BE2C (cell line): ENCODE data around the gene HSPA1B.

ENCODE experiments used
- DNase-seq: peaks from one replicate; pipeline ENCODE4 v3.0.0-alpha.2; 2020
- H3K27me3 ChIP-seq: fragments of 250-450 bp; sonication (Bioruptor Pico); 2 replicates; pipeline ENCODE4 v1.5.1; 2020; ENCODE audit warnings: mild to moderate bottlenecking
- H3K36me3 ChIP-seq: fragments of 250-450 bp; sonication (Bioruptor Pico); 2 replicates; pipeline ENCODE4 v1.5.1; 2020; ENCODE audit warnings: mild to moderate bottlenecking
- H3K4me1 ChIP-seq: fragments of 250-450 bp; sonication (Bioruptor Pico); 2 replicates; pipeline ENCODE4 v1.5.1; 2020
- H3K4me3 ChIP-seq: 2 replicates; pipeline ENCODE4 v1.5.1; 2011; ENCODE audit warnings: low read depth, low read length
- H3K9me3 ChIP-seq: fragments of 250-450 bp; sonication (Bioruptor Pico); 2 replicates; pipeline ENCODE4 v1.5.1; 2020
- TF ChIP-seq, protein P1 (sequence below): IDR thresholded peaks from 2 replicates; pipeline ENCODE4 v1.5.1; 2012; ENCODE audit warnings: mild to moderate bottlenecking, low read depth, low read length

HSPA1B gene

DNA sequence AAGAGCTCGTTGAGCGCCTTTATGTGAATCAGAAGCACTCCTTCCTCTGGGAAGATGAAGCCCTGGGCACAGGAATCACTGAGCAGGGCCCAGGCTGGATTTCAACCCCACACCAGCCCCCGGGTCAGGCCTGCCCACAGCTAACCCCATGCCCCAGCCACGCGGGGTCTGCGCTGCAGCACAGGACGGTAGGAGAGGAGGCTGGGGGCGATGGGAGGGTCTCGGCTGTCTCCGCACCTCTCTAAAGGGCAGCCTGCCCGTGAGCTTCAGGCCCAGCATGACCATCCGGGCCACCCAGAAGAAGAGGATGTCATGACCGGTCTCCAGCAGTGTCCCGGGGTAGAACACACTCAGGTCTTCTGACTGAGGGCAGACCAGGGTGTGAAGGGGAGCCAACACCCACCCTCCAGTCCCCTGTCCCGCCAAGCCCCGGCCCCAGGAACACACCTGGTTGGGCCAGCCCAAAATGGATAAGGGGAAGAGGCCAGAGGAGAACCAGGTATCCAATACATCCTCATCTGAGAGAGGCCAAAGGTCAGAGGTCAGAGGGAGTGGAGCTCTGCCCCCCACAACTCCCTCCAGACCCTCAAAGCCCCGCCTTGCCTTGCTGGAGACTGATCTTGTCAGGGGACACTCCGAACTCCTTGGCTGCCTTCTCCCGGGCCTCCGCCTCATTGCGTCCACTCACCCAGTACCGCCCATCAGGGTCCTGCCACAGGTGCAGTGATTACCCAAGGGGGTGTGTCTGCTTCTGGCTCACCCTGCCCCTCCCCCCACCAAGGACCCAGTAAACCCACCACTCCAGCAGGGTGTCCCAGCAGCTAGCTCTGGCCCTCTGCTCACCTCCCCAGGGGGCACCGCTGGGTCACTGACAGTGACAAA is 46.1 kb upstream of the HSPA1B start:
- TF ChIP-seq, protein P1, sequence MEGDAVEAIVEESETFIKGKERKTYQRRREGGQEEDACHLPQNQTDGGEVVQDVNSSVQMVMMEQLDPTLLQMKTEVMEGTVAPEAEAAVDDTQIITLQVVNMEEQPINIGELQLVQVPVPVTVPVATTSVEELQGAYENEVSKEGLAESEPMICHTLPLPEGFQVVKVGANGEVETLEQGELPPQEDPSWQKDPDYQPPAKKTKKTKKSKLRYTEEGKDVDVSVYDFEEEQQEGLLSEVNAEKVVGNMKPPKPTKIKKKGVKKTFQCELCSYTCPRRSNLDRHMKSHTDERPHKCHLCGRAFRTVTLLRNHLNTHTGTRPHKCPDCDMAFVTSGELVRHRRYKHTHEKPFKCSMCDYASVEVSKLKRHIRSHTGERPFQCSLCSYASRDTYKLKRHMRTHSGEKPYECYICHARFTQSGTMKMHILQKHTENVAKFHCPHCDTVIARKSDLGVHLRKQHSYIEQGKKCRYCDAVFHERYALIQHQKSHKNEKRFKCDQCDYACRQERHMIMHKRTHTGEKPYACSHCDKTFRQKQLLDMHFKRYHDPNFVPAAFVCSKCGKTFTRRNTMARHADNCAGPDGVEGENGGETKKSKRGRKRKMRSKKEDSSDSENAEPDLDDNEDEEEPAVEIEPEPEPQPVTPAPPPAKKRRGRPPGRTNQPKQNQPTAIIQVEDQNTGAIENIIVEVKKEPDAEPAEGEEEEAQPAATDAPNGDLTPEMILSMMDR: no peak
- H3K4me3 ChIP-seq: no peak overlapping the region
- peaks cover 79% of the 10 kb centered on the region for H3K36me3 ChIP-seq
- DNase-seq: no peak
- H3K4me1 ChIP-seq: peaks cover 10% of the 10 kb centered on the region
- no peaks in the 10 kb centered on the region for H3K9me3 ChIP-seq
- no peaks in the 10 kb centered on the region for H3K27me3 ChIP-seq

DNA sequence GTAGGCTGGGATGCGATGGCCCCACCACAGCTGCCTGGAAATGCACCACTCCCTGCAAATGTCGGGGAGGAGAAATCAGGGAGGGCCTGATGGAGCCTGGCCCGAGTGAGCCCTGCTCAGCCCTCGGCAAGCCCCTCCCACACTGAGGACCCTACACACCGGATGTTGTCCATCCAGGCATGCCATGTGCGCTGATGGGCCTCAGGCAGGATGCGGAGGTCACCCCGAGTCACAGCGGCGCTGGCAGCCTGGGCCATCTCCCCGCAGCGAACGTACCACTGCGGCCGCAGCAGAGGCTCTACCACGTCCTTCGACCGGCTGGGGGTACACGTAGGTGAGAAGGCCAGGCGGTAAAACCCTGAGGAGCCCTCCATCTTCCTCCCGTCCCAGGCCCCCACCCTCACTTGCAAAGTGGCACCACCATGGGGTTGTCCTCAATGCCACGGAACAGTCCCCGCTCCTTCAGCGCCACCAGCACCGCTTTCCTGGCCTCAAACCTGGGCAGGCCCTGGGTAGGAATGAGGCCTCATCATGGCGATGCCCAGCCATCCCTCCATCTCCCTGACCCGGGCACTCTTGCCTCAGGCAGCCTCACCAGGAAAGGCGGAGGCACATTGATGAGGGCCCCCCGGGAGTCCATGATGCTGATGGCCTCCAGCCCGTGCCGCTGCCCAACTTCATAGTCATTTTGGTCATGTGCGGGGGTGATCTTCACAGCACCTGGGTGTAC is 45.2 kb upstream of the HSPA1B start:
- Histone ChIP-seq H3K36me3 (peaks cover 83% of the 10 kb centered on the region), H3K9me3 (no peaks in the 10 kb centered on the region), H3K4me1 (peaks cover 4% of the 10 kb centered on the region), H3K4me3 (no peak overlapping the region), H3K27me3 (no peaks in the 10 kb centered on the region)
- no peak for DNase-seq
- TF ChIP-seq, protein P1: no peak

DNA sequence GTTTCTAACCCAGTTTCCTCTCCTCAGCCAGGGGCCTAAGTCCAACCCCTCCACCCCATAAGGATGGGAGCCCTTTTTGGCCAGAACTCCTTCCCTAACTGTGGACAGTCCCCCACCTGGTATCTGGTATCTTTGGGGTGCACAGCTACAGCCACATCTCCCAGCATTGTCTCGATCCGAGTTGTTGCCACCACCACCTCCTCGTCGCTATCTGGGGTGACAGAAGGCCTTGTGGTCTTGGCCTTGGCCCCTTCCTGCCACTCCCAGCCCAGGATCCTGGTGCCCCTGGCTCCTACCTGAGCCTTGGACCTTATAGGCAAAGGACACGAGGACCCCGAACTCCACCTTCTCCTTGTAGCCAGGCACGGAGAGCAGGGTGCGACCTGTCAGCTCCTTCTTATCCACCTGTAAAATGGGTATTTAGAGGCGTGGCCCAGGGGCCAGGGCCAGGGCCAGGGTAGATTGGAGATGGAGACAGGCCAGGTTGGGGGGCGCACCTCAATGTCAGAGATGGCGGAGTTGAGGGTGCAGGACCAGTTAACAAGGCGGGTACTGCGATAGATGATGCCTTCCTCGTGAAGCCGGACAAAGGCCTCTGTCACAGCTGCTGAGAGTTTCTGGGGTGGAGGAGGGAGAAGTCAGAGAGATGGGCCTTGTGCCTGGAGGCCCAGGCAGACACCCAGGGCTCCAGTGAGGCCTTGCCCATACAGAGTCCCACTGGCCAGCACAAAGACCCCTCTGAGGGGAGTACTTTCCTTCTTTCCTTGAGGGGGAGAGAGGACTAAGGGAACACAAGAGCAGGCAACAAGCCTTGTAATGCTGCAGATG is 43.2 kb upstream of the HSPA1B start:
- Histone ChIP-seq H3K4me3 (no peak overlapping the region), H3K36me3 (peaks cover 77% of the 10 kb centered on the region), H3K9me3 (no peaks in the 10 kb centered on the region), H3K4me1 (no peaks in the 10 kb centered on the region), H3K27me3 (no peaks in the 10 kb centered on the region)
- TF ChIP-seq, protein P1: no peak
- no peak for DNase-seq

DNA sequence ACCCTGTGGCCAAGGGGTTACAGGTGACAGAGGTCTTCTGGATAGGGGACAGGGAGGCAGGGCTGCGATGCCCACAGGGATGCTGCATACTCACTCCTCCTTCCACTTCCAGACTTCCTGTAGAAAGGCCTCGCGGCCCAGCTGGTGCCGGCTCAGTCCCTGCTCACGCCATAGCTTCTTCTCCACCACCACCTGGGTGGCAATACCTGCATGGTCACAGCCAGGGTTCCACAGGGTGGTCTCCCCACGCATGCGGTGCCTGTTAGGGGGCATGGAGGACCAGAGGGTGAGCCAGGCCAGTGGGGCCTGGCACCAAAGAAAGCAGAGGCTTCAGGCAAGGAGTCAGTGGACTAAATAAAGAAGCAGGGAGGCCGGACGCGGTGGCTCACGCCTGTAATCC is 42.1 kb upstream of the HSPA1B start:
- Histone ChIP-seq H3K27me3 (no peaks in the 10 kb centered on the region), H3K4me3 (no peak overlapping the region), H3K36me3 (peaks cover 75% of the 10 kb centered on the region), H3K4me1 (no peaks in the 10 kb centered on the region), H3K9me3 (no peaks in the 10 kb centered on the region)
- TF ChIP-seq, protein P1: no peak
- no peak for DNase-seq

GRCh38 chr6:31791324-31792089 is 36.0 kb upstream of the HSPA1B start:
- DNase-seq: peak; percentile 81
- Histone ChIP-seq H3K27me3 (no peaks in the 10 kb centered on the region), H3K36me3 (peaks cover 51% of the 10 kb centered on the region), H3K9me3 (no peaks in the 10 kb centered on the region), H3K4me1 (no peaks in the 10 kb centered on the region), H3K4me3 (no peak overlapping the region)
- TF ChIP-seq, protein P1: peak; percentile 87
